IMR-90 (cell line): ENCODE measurements around the gene B3GNT9. TPM values are rescaled to one million over a fixed set of nuclear protein-coding genes. Genes with fewer than 3 reads are reported as not detected.

Experiments used
- ATAC-seq: fragments of 200-7000 bp; cut with Tn5 transposase; 2 replicates; pipeline ENCODE4 v1.9.1; 2020; ENCODE audit warnings: low read depth, mild to moderate bottlenecking, moderate library complexity
- BruUV-seq: library from RNA; stranded (reverse); fragments of 400-500 nt; replicated peaks from 2 replicates; lab custom pipeline; 2021; lab: Mats Ljungman, UMichigan
- CTCF ChIA-PET: fragments of 300-600 bp; formaldehyde crosslinking; extraction: SDS; loops from one replicate; lab custom pipeline; 2021; ENCODE audit warnings: antibody characterized with exemption; lab: Yijun Ruan, JAX
- POLR2A ChIA-PET: fragments of 300-600 bp; sonication (Branson Sonifier 250); formaldehyde crosslinking; loops from one replicate; lab custom pipeline; 2022; ENCODE audit warnings: antibody characterized with exemption; ENCODE audit not compliant: unreplicated experiment; lab: Charles Lee
- DNase-seq: peaks from one replicate; pipeline ENCODE4 v3.0.0; 2013
- H2AFZ ChIP-seq: replicated peaks from 2 replicates; pipeline ENCODE3; 2013; ENCODE audit warnings: low read length, mild to moderate bottlenecking; ENCODE audit not compliant: poor library complexity
- H2AK5ac ChIP-seq: 2 replicates; pipeline ENCODE4 v1.6.1; 2013; ENCODE audit warnings: low read depth, low read length, inconsistent platforms
- H2AK9ac ChIP-seq: replicated peaks from 2 replicates; pipeline ENCODE3; 2013; ENCODE audit warnings: mild to moderate bottlenecking, low read depth, low read length, moderate library complexity; ENCODE audit not compliant: poor library complexity
- H2BK120ac ChIP-seq: 2 replicates; pipeline ENCODE4 v1.6.1; 2013; ENCODE audit warnings: low read depth, low read length, inconsistent platforms
- H2BK15ac ChIP-seq: 3 replicates; pipeline ENCODE4 v1.6.1; 2013; ENCODE audit warnings: low read depth, low read length, inconsistent platforms
- H2BK20ac ChIP-seq: 2 replicates; pipeline ENCODE4 v1.6.1; 2013; ENCODE audit warnings: low read depth, mild to moderate bottlenecking, inconsistent platforms, low read length, moderate library complexity
- H2BK5ac ChIP-seq: 2 replicates; pipeline ENCODE4 v1.6.1; 2013; ENCODE audit warnings: mild to moderate bottlenecking, low read depth, low read length, inconsistent platforms; ENCODE audit not compliant: poor library complexity, severe bottlenecking
- H3K14ac ChIP-seq: replicated peaks from 2 replicates; pipeline ENCODE4 v1.6.1; 2013; ENCODE audit warnings: low read depth, low read length, inconsistent platforms
- H3K18ac ChIP-seq: 2 replicates; pipeline ENCODE4 v1.6.1; 2013; ENCODE audit warnings: low read depth, low read length, control low read depth
- H3K23ac ChIP-seq: 2 replicates; pipeline ENCODE4 v1.6.1; 2013; ENCODE audit warnings: low read depth, low read length, inconsistent platforms
- H3K27ac ChIP-seq: 2 replicates; pipeline ENCODE4 v1.5.1; 2013; ENCODE audit warnings: mild to moderate bottlenecking, control low read depth, low read length; ENCODE audit not compliant: insufficient read depth
- H3K27me3 ChIP-seq: 2 replicates; pipeline ENCODE4 v1.6.1; 2013; ENCODE audit warnings: low read length; ENCODE audit not compliant: control insufficient read depth, insufficient read depth
- H3K36me3 ChIP-seq: 2 replicates; pipeline ENCODE4 v1.6.1; 2013; ENCODE audit warnings: low read length, mixed read lengths; ENCODE audit not compliant: control insufficient read depth, insufficient read depth
- H3K4ac ChIP-seq: 2 replicates; pipeline ENCODE4 v1.6.1; 2013; ENCODE audit warnings: low read depth, low read length, inconsistent platforms
- H3K4me1 ChIP-seq: 2 replicates; pipeline ENCODE4 v1.6.1; 2013; ENCODE audit warnings: low read length, mixed read lengths; ENCODE audit not compliant: control insufficient read depth, insufficient read depth
- H3K4me2 ChIP-seq: 2 replicates; pipeline ENCODE4 v1.6.1; 2013; ENCODE audit warnings: low read depth, mild to moderate bottlenecking, control low read depth, low read length, moderate library complexity
- H3K4me3 ChIP-seq: 2 replicates; pipeline ENCODE4 v1.5.1; 2013; ENCODE audit warnings: low read depth, mild to moderate bottlenecking, control low read depth, low read length, moderate library complexity; ENCODE audit not compliant: insufficient read depth
- H3K56ac ChIP-seq: 2 replicates; pipeline ENCODE4 v1.6.1; 2013; ENCODE audit warnings: low read length, inconsistent platforms; ENCODE audit not compliant: insufficient read depth; ENCODE audit errors: extremely low read depth
- H3K79me1 ChIP-seq, 2 experiments: 2 replicates each; pipeline ENCODE4 v1.6.1; 2013; ENCODE audit warnings: low read length in 2 of 2, inconsistent platforms in 1 of 2, low read depth in 1 of 2
- H3K9ac ChIP-seq: 2 replicates; pipeline ENCODE4 v1.6.1; 2013; ENCODE audit warnings: low read depth, low read length, control low read depth
- H3K9me1 ChIP-seq: 2 replicates; pipeline ENCODE4 v1.6.1; 2013; ENCODE audit warnings: low read length, inconsistent platforms; ENCODE audit not compliant: insufficient read depth
- H3K9me3 ChIP-seq: 2 replicates; pipeline ENCODE4 v1.6.1; 2013; ENCODE audit warnings: low read length; ENCODE audit not compliant: control insufficient read depth, insufficient read depth
- H4K20me1 ChIP-seq: 2 replicates; pipeline ENCODE4 v1.6.1; 2013; ENCODE audit warnings: low read length, inconsistent platforms; ENCODE audit not compliant: insufficient read depth
- H4K5ac ChIP-seq: 2 replicates; pipeline ENCODE4 v1.6.1; 2013; ENCODE audit warnings: mild to moderate bottlenecking, low read depth, low read length, control low read depth
- H4K8ac ChIP-seq, 2 experiments: 2 replicates each; pipeline ENCODE4 v1.6.1; 2013; ENCODE audit warnings: low read depth in 2 of 2, low read length in 2 of 2, control low read depth in 1 of 2, inconsistent platforms in 1 of 2
- H4K91ac ChIP-seq: 2 replicates; pipeline ENCODE4 v1.6.1; 2013; ENCODE audit warnings: low read depth, low read length, inconsistent platforms; ENCODE audit not compliant: insufficient read depth
- BHLHE40 ChIP-seq: fragments of 150-350 bp; IDR thresholded peaks from 2 replicates; pipeline ENCODE4 v1.6.1; 2016; ENCODE audit warnings: mild to moderate bottlenecking, low read depth, low read length
- CHD1 ChIP-seq: IDR thresholded peaks from 2 replicates; pipeline ENCODE4 v1.6.1; 2012; ENCODE audit warnings: low read depth, low read length, improper control_type of control experiment
- ELK1 ChIP-seq: fragments of 150-350 bp; IDR thresholded peaks from 2 replicates; pipeline ENCODE4 v1.6.1; 2016; ENCODE audit warnings: low read depth, mild to moderate bottlenecking, low read length, moderate library complexity, borderline replicate concordance
- FOS ChIP-seq: fragments of 150-350 bp; IDR thresholded peaks from 2 replicates; pipeline ENCODE4 v1.6.1; 2016; ENCODE audit warnings: low read depth, low read length
- POLR2A ChIP-seq: IDR thresholded peaks from 2 replicates; pipeline ENCODE4 v1.6.1; 2012; ENCODE audit warnings: mild to moderate bottlenecking, low read depth, low read length
- RAD21 ChIP-seq: IDR thresholded peaks from 2 replicates; pipeline ENCODE4 v1.6.1; 2012; ENCODE audit warnings: low read length, improper control_type of control experiment
- WGBS, 2 experiments: methylation state at CpG; one replicate each; pipeline versions ENCODE4 v1.1.5 to v1.1.7; 2013; ENCODE audit warnings: missing lambda C conversion rate in 2 of 2; ENCODE audit not compliant: insufficient read length in 1 of 2; ENCODE audit errors: extremely low coverage in 2 of 2; 5-methylcytosine and 5-hydroxymethylcytosine counted together
- dilution Hi-C: fragments of 300-500 bp; cut with HindIII; formaldehyde crosslinking; loops from one replicate; pipeline ENCODE4 v1.14.3; 2018; ENCODE audit warnings: low sequenced_read_pairs; ENCODE audit not compliant: unreplicated experiment
- in situ Hi-C: fragments of 300-500 bp; cut with MboI; formaldehyde crosslinking; loops from 3 replicates; pipeline ENCODE4 v1.14.3; 2019; ENCODE audit warnings: low sequenced_read_pairs, inconsistent platforms, mixed read lengths
- intact Hi-C: fragments of 100-400 bp; cut with micrococcal nuclease; formaldehyde crosslinking; loops from 2 replicates; pipeline ENCODE4 v1.10.0; 2022
- polyA plus RNA-seq, 3 experiments: library from polyadenylated mRNA; depleted of rRNA; stranded (reverse); fragments of >200 nt; gene quantifications; 2 replicates each; pipeline ENCODE4 v1.2.3, GENCODE V29; 2012; ENCODE audit warnings: low replicate concordance in 1 of 3
- total RNA-seq: library from RNA; depleted of rRNA; stranded (reverse); fragments of >200 nt; gene quantifications from 2 replicates; pipeline ENCODE4 v1.2.3, GENCODE V29; 2012

Gene B3GNT9
- total and polyA plus RNA-seq, 2 of the 4 experiments (the other 2 are of a cell fraction) = 5.0 to 12.0 TPM

GRCh38 chr16:67112591-67113399 lies 38.0 kb downstream of the B3GNT9 start:
- Histone ChIP-seq H2AK9ac (no peak overlapping the region), H3K36me3 (no peaks in the 10 kb centered on the region; the same call in 1 of the 2 replicates), H3K4ac (no peak overlapping the region), H4K91ac (no peak overlapping the region), H3K56ac (no peak overlapping the region), H3K9ac (no peak overlapping the region), H3K4me3 (no peak overlapping the region), H3K4me2 (no peak overlapping the region), H3K4me1 (peaks cover 19% of the 10 kb centered on the region), H3K79me1 (peaks cover 42 to 79% of the 10 kb centered on the region in 2 experiments), H3K27me3 (no peaks in the 10 kb centered on the region), H2AFZ (no peak overlapping the region), H2BK120ac (no peak overlapping the region), H3K18ac (no peak overlapping the region), H4K5ac (no peak overlapping the region), H4K8ac (no peak overlapping the region), H2AK5ac (no peak overlapping the region), H3K9me3 (no peaks in the 10 kb centered on the region), H3K14ac (no peak overlapping the region), H3K27ac (no peak overlapping the region), H2BK20ac (no peak overlapping the region), H2BK15ac (no peak overlapping the region), H4K20me1 (peaks cover 46% of the 10 kb centered on the region), H3K9me1 (peaks cover 19% of the 10 kb centered on the region), H3K23ac (no peak overlapping the region), H2BK5ac (no peak overlapping the region)
- in situ Hi-C loops = no loop called here
- DNase-seq = no peak
- dilution Hi-C loops = no loop called here
- BruUV-seq = no TSS peak
- no CpG with 5 or more reads among the region's 4 CpGs for WGBS, 2 experiments
- no peak for TF ChIP-seq FOS
- TF ChIP-seq RAD21 = no peak
- no peak for TF ChIP-seq POLR2A
- no peak for TF ChIP-seq BHLHE40
- no peak for TF ChIP-seq ELK1
- no peak for TF ChIP-seq CHD1
- ChIA-PET POLR2A (no interaction called here), CTCF (interaction anchor here (0.9 to 2.0 kb wide), 3 partner anchors 12 to 95 kb away, joined by 3 to 11 read pairs (median 5); no protein-coding TSS in a partner anchor)
- intact Hi-C loops = no loop called here
- ATAC-seq = no peak
